Measurements from ENCODE around the gene METTL18.

Gene METTL18

DNA sequence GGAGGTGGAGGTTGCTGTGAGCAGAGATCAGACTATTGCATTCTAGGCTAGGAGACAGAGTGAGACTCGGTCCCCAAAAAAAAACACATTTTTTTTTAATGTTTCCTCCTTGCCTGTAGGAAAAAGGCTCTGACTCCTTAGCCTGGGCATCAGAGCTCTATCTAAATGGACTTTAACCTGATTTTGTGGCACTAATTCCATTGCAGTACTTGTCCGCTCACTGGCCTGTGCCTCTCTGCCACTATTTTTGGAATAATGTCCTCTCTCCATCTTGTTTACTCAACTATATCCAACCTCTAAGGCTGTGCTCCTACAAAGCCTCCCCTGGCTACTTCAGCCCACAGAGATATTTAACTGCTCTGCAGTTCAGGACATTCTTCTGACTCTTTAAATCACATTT is 26.5 kb downstream of the METTL18 start:
- DNase-seq = no peak
- Mint-ChIP-seq H3K4me3 (no peak overlapping the region), H3K4me1 (no peaks in the 10 kb centered on the region), H3K9me3 (no peaks in the 10 kb centered on the region), H3K36me3 (no peaks in the 10 kb centered on the region), H3K27me3 (peaks cover 3 to 10% of the 10 kb centered on the region in 2 donors), H3K27ac (no peak overlapping the region)
- ATAC-seq (replicated peaks) = no peak

DNA sequence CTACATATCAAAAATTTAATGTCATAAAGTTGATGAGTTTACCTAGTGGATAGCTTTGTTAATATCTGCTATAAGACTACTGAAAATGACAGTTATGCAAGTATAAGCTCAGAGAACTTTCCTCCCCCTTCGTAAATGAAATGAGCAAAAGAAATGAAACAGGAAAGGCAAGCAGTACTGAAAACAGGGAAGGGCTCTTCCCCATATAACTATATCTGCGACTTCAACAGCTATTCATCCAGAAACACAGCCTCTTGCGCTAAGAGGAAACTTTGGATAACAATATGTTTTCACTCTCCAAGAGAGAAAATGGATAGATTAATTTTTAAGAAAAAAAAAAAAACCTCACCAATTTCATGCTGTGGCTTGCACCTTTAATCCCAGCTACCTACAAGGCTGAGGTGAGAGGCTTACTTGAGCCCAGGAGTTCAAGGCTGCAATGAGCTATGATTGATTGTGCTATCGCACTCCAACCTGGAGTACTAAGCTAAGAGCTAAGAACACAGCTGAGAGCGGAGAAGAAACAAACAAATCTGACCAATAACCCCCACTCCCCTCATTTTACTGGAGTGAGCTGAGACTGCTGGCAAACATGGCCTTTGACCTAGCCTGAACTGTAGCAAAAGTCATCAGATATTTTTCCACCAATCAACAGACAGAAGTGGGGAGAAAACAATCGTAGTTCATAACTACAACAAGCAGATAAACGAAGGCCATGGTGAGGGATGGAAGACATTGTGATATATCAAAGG is 29.0 kb downstream of the METTL18 start:
- H3K9me3 Mint-ChIP-seq = no peaks in the 10 kb centered on the region
- no peak overlapping the region for H3K4me3 Mint-ChIP-seq

DNA sequence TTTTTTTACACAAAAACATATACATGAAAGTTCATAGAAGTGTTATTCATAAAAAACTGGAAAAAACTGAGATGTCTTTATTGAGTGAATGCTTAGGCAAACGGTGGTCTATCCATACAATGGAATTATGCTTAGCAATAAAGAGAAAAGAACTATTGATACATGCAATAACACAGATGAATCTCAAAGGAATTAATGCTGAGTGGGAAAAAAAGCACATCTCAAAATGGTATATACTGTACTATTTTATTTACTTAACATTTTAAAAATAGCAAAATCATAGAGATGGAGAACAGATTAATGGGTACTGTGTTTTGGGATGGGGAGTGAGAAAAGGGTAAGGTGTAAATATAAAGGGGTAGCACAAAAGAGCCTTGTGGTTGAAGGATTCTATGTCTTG is 29.8 kb downstream of the METTL18 start:
- no peak overlapping the region for H3K27ac Mint-ChIP-seq
- no peak overlapping the region for H3K4me3 Mint-ChIP-seq
- H3K4me1 Mint-ChIP-seq = no peaks in the 10 kb centered on the region
- no peaks in the 10 kb centered on the region for H3K9me3 Mint-ChIP-seq
- no peak for DNase-seq
- peaks cover 3 to 10% of the 10 kb centered on the region in 2 donors for H3K27me3 Mint-ChIP-seq
- no peaks in the 10 kb centered on the region for H3K36me3 Mint-ChIP-seq
- no peak for ATAC-seq (replicated peaks)

More for the DNA sequence above, 29.0 kb downstream of the METTL18 start:
- no peaks in the 10 kb centered on the region for H3K4me1 Mint-ChIP-seq
- H3K36me3 Mint-ChIP-seq = no peaks in the 10 kb centered on the region
- no peak for ATAC-seq (replicated peaks)
- DNase-seq = no peak
- no peak overlapping the region for H3K27ac Mint-ChIP-seq
- peaks cover 3 to 10% of the 10 kb centered on the region in 2 donors for H3K27me3 Mint-ChIP-seq

DNA sequence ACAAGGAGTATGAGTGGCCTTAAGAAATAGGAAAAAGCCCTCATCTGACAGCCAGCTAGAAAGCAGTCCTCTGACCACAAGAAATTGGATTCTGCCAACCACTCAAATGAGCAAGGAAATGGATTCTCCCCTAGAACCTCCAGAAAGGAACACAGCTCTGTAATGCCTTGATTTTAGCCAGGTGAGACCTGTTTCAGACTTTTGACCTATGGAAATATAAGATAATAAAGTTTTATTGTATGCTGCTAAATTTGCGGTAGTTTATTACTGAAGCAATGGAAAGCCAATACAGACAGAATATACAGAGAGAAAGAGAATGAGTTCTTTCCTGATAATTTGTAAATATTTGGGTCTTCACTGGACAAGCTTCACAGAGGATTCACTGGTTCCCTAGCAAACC is 32.0 kb downstream of the METTL18 start:
- ATAC-seq (replicated peaks) (no peak), DNase-seq (no peak)
- peaks cover 3 to 16% of the 10 kb centered on the region in 2 donors for H3K27me3 Mint-ChIP-seq
- no peaks in the 10 kb centered on the region for H3K4me1 Mint-ChIP-seq
- H3K9me3 Mint-ChIP-seq = no peaks in the 10 kb centered on the region
- H3K36me3 Mint-ChIP-seq = peaks cover 0 to 3% of the 10 kb centered on the region in 2 donors
- H3K4me3 Mint-ChIP-seq = no peak overlapping the region
- H3K27ac Mint-ChIP-seq = no peak overlapping the region

DNA sequence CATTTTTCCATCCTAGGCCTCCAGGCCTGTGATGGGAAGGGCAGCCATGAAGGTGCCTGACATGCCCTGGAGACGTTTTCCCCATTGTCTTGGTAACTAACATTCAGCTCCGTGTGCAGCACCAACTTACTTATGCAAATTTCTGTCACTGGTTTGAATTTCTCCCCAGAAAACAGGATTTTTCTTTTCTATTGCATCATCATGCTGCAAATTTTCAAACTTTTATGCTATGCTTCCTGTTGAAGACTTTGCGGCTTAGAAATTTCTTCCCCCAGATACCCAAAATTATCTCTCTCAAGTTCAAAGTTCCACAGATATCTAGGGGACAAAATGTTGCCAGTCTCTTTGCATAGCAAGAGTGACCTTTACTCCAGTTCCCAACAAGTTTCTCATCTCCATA is 35.7 kb downstream of the METTL18 start:
- no peak overlapping the region for H3K27ac Mint-ChIP-seq
- ATAC-seq (replicated peaks) (no peak), DNase-seq (no peak)
- H3K27me3 Mint-ChIP-seq = peaks cover 0 to 9% of the 10 kb centered on the region in 2 donors
- no peaks in the 10 kb centered on the region for H3K9me3 Mint-ChIP-seq
- H3K36me3 Mint-ChIP-seq = peaks cover 0 to 3% of the 10 kb centered on the region in 2 donors
- H3K4me1 Mint-ChIP-seq = no peaks in the 10 kb centered on the region
- H3K4me3 Mint-ChIP-seq = no peak overlapping the region

DNA sequence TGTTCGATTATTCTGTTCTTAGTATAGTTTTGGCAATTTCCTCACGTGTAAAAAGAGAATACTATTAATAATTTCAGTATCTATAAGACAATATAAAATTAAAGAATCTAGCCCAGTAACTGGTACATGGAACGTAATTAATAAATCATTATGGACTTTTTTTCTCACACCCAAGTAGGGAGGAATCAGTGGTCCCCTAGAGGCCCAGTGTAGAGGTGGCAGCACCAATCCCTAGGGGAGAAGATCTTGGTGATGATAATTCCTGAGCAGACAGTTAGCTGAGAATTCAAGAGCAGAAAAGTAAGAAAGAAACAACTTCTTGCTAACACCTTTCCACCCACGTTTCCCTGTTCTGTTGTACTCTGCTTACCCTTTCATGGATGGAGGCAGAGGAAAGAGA is 41.2 kb downstream of the METTL18 start:
- no peak for ATAC-seq (replicated peaks)
- Mint-ChIP-seq H3K9me3 (no peaks in the 10 kb centered on the region), H3K27ac (no peak overlapping the region), H3K4me1 (no peaks in the 10 kb centered on the region), H3K36me3 (no peaks in the 10 kb centered on the region), H3K4me3 (no peak overlapping the region), H3K27me3 (peaks cover 7 to 14% of the 10 kb centered on the region in 2 donors)
- no peak for DNase-seq

DNA sequence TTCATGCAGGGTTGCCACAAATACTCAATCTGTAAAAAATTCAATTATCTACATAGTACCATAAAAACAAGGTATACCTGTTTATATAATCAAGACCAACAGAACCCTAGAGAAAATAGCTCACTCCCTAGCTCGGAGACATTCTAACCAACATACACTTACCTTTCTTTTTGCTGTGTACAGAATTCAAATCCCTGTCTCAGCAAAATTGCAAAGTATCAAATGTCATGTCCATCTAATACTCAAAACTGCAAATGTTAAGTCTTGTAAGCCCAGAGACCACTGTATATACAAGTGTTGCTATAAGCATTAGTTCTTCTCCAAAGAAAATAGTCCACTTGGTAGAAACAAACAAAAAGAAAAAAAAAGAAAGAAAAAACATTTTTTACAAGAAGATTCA is 44.7 kb downstream of the METTL18 start:
- ATAC-seq (replicated peaks) (no peak), DNase-seq (no peak)
- Mint-ChIP-seq H3K27ac (no peak overlapping the region), H3K36me3 (no peaks in the 10 kb centered on the region), H3K27me3 (peaks cover 5 to 7% of the 10 kb centered on the region in 2 donors), H3K9me3 (no peaks in the 10 kb centered on the region), H3K4me1 (no peaks in the 10 kb centered on the region), H3K4me3 (no peak overlapping the region)

DNA sequence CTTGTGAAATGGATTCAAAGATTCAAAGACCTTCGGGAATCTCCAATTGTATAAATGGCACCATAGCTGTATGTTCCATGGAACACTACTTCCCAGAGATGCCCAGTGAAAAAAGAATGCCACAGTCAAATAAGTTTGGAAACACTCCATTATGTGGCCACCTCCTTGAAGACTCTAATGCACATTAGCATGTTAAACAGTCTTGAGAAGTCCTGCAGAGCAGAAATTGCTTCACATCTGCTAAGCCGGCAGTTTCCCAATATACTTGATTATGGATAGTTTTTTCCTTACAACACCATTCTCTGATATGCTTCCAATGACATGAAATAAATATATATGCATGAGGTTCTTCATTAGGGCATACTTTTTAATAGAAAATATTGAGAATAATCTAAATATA is 48.2 kb downstream of the METTL18 start:
- ATAC-seq (replicated peaks) = no peak
- H3K4me3 Mint-ChIP-seq = no peak overlapping the region

DNA sequence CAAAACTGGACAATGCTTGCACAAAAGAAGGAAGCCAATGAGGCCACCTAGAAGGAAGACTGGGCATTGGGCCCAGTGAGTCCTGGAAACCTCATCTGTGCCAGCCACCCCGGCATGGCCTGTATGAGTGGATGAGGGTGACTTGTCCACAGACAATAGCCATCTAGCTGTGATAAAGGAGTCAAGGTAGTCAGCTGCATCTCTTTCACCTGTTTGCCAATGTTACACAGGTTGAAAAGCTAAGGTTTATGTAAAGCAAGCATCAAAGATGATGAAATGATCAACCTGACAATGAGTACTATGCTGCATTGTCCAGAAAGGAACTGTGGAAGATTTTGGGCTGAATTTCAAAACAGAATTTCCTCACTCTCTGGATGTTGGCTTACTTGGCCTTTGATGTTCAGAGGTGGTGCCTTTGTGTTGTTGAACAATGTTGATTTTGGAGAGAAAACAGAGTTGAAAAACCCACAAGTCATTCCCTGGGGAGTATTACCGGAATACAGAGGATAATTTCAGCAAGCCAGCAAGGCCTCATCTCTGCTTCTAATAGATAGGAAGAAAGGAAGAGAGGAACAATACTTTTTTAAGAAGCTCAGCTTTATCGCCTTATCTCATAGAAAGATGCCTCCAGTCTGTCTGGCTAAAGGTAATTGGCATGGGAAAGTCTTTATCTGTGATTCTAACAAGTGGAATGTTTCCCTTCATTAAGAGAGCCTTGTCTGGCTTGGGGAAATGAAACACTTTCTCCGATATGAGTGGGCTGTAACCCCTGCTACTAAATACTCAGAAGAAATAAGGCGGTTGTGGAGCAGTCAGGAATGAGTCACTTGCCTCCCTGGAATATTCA is 49.5 kb downstream of the METTL18 start:
- Mint-ChIP-seq H3K27ac (no peak overlapping the region), H3K4me3 (no peak overlapping the region), H3K4me1 (no peaks in the 10 kb centered on the region), H3K9me3 (peaks cover 5 to 7% of the 10 kb centered on the region in 2 donors), H3K36me3 (peaks cover 0 to 5% of the 10 kb centered on the region in 2 donors), H3K27me3 (peaks cover 12 to 13% of the 10 kb centered on the region in 2 donors)
- ATAC-seq (replicated peaks) (no peak), DNase-seq (no peak)

More for the DNA sequence above, 48.2 kb downstream of the METTL18 start:
- Mint-ChIP-seq H3K9me3 (peaks cover 5 to 7% of the 10 kb centered on the region in 2 donors), H3K4me1 (no peaks in the 10 kb centered on the region), H3K27ac (no peak overlapping the region), H3K27me3 (peaks cover 12 to 13% of the 10 kb centered on the region in 2 donors), H3K36me3 (peaks cover 0 to 5% of the 10 kb centered on the region in 2 donors)
- no peak for DNase-seq

Measured in stimulated activated naive B cell treated with anti-CD40 and anti-IgM and Interleukin-4, amounts not matched to agents 10 μg/mL and 1 μg/mL and 100 μg/mL, for 72 hours (primary cell).